ENCODE measurements around the gene IL16. TPM values are rescaled to one million over a fixed set of nuclear protein-coding genes. Genes with fewer than 3 reads are reported as not detected.

Gene IL16
- polyA plus RNA-seq, 3 donors = 4.1 to 5.2 (median 4.8) TPM

DNA sequence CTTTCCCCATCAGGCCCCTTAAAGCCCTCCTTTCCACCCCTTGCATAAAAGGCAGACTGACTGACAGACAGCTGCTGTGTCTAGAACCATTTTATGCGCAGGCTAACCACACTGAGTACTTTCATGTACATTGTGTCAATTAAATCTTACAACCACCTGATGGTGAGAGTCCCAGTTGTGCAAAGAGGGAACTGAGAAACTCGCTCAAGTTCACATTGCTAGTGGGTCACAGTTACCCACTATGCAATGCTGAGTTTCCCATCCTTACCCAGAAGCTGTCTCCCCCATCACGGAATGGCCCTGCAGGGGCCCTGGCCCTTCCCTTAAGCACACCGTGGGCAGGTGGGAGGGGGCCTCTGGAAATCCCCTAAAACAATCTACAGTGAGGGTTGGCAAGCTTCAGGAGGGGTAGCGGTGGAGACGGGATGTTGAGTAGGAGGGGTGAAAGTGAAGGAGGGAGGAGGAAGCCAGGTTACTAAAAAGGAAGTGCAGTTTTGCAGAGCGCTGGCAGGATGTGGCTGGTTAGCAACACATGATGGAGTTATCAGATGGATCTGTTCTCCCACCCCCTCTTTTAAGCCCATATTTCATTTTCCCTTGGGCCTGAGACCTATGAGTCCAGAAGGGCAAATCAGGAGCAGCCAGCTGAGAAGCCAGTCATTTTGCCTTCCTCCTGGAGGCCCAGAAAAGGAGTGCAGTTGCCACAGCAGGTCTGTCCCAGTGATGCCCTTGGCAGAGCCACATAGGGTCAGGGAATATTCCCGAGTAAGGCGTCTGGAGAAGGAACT lies 97.2 kb downstream of the IL16 start:
- no peak for DNase-seq

GRCh38 chr15:81294516-81294880 lies 97.8 kb downstream of the IL16 start:
- no peak for DNase-seq

DNA sequence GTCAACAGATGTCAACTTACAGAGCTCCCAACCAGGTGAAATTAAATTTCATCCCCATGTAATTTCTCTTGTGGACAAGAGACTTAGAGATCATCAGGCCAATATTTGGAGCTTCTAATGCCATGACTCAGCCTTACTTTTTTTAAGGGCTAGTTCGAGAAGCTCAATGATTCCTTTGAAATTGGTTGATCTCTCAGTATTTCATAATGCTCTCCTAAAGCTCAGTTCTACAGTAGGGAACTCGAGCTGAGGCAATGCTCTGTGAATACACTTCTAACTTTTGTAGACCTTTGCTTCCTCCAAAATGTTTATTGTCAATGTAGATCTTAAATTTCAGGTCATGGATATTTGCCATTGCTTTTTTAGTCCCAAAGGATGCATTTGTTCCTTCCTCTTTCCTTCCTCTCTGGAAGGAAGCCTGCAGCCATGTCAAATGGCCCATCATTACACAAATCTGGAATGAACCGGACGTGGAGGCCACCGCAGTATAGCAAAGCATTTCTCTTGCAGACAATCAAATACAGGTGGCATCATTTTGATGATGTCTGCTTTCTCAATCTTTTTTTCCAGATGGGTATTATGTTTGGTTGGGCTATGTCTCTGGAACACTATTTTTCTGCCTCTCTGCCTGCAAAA lies 98.9 kb downstream of the IL16 start:
- no peak for DNase-seq

GRCh38 chr15:81296186-81296585 lies 99.5 kb downstream of the IL16 start:
- no peak for DNase-seq

- DNase-seq = no peak
Measured at GRCh38 chr15:81296673-81297072, 100.0 kb downstream of the IL16 start.

DNA sequence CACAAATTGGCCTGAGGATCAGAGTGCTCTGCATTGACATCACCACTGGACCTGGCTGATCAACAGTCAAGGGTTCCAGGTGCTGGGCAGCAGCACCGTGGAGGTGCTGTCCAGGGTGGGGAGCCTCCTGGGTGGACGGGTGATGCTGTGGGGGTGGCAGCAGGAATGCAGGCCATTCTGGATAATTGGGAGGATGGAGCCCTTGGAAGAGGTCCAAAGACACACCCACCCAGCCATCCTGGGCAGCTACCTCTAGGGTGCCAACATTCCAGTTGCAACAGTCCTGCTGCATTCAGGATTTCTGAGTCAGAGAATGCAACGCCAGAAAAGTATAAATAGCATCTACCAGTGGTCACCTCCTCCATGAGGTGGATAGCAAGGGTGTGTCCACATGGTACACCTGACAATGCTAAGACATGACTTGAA lies 100.5 kb downstream of the IL16 start:
- DNase-seq = no peak

GRCh38 chr15:81297603-81298575 lies 101.2 kb downstream of the IL16 start:
- no peak for DNase-seq

- no peak for DNase-seq
Measured at GRCh38 chr15:81298611-81299010, 101.9 kb downstream of the IL16 start.

GRCh38 chr15:81299156-81299555 lies 102.5 kb downstream of the IL16 start:
- no peak for DNase-seq

DNA sequence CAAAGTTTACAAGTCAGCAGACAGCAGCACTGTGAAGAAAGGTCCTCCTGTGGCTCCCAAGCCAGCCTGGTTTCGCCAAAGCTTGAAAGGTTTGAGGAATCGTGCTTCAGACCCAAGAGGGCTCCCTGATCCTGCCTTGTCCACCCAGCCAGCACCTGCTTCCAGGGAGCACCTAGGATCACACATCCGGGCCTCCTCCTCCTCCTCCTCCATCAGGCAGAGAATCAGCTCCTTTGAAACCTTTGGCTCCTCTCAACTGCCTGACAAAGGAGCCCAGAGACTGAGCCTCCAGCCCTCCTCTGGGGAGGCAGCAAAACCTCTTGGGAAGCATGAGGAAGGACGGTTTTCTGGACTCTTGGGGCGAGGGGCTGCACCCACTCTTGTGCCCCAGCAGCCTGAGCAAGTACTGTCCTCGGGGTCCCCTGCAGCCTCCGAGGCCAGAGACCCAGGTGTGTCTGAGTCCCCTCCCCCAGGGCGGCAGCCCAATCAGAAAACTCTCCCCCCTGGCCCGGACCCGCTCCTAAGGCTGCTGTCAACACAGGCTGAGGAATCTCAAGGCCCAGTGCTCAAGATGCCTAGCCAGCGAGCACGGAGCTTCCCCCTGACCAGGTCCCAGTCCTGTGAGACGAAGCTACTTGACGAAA lies 103.1 kb downstream of the IL16 start:
- no peak for DNase-seq

GRCh38 chr15:81301385-81301784 lies 104.7 kb downstream of the IL16 start:
- no peak for DNase-seq

GRCh38 chr15:81301815-81302399 lies 105.2 kb downstream of the IL16 start:
- DNase-seq = no peak

DNA sequence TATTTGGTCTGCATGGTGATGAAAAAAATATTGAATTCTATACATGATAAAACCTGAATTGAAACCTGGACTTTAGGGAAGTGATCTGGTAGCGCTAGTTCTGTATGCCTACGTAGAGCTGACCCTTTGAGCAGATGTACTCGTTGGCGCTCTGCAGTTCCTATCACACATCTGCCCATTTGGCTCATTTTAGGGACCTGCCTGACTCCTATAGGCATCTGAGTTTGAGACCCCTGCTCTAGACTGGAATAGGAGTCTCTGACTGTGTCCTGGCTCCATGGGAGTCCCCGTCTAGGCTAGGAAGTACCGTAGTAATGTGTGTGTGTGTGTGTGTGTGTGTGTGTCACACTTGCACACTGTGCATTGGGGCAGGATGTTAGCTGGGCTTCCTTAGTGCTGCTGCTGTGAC lies 106.0 kb downstream of the IL16 start:
- DNase-seq = no peak

DNA sequence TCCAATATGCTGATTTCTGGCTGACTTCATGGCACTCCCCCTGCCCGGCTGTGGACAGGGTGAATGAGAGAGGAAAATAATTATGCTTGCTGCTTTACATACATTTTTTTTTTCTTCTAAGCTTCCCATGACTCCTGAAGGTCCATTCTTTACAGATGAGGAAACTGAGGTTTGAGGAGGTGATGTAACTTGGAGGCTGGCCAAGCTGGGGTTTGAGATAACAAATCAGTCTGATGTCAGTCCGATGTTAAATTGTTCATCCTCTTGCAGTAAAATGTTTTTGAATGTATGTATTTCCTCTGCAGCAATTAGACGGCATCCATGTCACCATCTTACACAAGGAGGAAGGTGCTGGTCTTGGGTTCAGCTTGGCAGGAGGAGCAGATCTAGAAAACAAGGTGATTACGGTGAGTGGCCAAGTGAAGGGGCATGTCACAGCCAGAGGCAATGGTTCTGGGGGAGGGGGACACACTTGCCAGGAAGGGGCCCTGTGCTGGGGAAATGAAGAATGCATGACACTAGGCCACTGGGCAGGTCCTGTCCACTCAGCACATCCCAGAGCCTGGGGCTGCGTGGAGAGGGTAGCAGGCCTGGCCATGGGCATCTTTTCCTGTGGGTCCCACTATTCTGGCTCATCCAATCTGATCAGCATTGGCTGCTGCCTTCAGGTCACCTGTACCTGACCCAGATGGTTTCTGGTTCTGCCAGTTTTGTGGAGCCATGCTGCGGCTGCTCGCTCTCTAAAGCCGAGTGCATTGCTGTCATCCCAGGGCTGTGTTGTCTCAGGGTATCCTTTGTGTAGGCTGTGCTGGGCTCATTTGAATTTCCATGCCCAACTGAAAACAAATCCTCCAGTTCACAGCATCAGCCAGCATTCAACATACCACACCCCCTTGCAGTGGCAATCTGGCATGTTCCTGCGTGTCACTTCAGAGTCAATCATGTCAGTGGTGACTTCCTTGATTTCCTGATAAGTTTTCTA lies 106.9 kb downstream of the IL16 start:
- no peak for DNase-seq

DNA sequence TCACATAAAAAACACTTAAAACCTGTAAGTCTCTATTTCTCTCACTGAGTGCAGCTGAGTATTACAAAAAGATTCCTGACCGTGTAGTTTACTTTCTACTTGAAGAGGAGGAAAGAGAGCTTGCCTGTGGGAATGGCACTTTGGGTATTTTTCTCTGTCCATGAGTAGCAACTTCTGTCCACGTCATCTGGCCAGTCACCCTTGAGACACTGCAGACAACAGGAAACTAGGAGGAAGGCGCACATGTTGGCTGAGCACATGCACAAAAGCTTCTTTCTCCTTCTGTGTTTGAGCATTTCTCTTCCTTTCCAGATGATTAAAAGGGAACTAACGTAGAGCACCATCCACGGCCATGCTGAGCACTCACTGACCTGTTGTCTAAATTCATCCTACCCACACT lies 107.5 kb downstream of the IL16 start:
- DNase-seq = no peak

- no peak for DNase-seq
Measured at GRCh38 chr15:81308260-81308659, 111.6 kb downstream of the IL16 start.

DNA sequence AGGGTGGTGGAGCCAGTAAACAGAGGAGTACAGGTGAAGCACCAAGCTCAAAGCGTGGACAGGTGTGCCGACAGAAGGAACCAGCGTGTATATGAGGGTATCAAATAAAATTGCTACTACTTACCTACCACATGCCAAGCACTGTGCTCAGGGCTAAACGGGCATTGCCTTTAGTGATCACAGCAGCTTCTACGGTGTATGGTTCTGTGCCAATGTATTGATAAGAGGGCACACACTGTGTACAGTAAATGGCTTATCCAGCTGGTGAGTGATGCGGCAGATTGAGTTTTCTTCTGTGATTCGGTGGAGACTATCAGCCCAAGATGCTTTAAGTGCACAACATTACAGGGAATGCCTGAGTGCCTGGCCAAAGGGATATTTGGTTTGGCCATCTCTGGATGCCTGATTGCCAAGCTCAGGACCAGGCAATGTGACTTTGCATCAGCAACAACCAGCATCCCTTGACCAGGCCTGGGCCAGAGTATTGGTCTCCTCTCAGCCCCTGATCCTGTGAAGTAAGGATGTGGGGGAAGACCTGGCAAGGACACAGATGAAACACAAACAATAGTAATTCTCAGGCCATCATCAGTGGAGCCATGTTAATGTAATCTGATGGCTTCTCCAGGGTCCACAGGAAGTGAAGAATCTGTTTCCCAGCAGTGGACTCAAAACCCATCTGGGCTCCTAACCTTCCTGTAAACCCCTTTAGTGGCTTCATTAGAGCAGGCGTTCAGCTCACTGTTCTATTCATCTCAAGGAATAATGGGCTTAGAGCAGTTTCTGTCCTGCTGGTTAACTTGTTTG lies 113.2 kb downstream of the IL16 start:
- no peak for DNase-seq

GRCh38 chr15:81310480-81310879 lies 113.8 kb downstream of the IL16 start:
- DNase-seq = no peak

- no peak for DNase-seq
Measured at GRCh38 chr15:81311752-81312464, 115.2 kb downstream of the IL16 start.
